ENCODE measurements around the gene PLA2G15. TPM values are rescaled to one million over a fixed set of nuclear protein-coding genes. Genes with fewer than 3 reads are reported as not detected.

The PLA2G15 gene
- total RNA-seq, 1 donor from 2014 or later, result 26.8 TPM

DNA sequence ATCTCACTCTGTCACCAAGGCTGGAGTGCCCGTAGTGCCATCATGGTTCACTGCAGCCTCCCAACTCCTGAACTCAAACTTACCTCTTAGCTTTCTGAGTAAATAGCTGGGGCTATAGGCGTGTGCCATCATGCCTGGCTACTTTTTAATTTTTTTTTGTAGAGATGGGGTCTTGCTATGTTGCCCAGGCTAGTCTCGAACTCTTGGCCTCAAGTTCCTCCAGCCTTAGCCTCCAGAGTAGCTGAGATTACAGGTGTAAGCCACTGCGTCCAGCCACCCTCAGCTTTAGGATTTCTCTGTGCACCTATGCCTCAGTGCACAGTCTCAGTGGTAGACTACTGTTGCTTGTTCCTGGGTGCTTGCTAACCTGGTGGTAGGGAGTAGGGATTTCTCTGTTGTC, 24.6 kb downstream of the PLA2G15 start:
- no peaks in the 10 kb centered on the region for H3K9me3 Mint-ChIP-seq (ENCODE audit: unreplicated experiment)
- Histone ChIP-seq H3K79me2 (ENCODE audit: insufficient read depth, low read length) (peaks cover 98% of the 10 kb centered on the region), H3K4me2 (ENCODE audit: low read length) (no peak overlapping the region), H3K27ac (ENCODE audit: low read depth, low read length) (no peak overlapping the region), H4K20me1 (ENCODE audit: insufficient read depth, low read length) (peaks cover 81% of the 10 kb centered on the region), H3K9me3 (ENCODE audit: insufficient read depth, low read depth, low read length) (no peaks in the 10 kb centered on the region), H3K4me1 (ENCODE audit: insufficient read depth, low read length) (peaks cover 8% of the 10 kb centered on the region), H3K9ac (ENCODE audit: low read length) (no peak overlapping the region), H3K36me3 (ENCODE audit: insufficient read depth, low read length) (peaks cover 6% of the 10 kb centered on the region), H3K27me3 (ENCODE audit: insufficient read depth, low read length) (no peaks in the 10 kb centered on the region), H2AFZ (ENCODE audit: low read depth, low read length) (no peak overlapping the region), H3K4me3 (ENCODE audit: insufficient read depth, low read depth, low read length) (no peak overlapping the region)
- H3K27me3 Mint-ChIP-seq (ENCODE audit: low read depth, unreplicated experiment), result no peaks in the 10 kb centered on the region
- no peak for TF ChIP-seq EZH2 (IDR thresholded peaks at IDR 0.05; ENCODE audit: insufficient read depth, low read length)
- TF ChIP-seq, protein P1, sequence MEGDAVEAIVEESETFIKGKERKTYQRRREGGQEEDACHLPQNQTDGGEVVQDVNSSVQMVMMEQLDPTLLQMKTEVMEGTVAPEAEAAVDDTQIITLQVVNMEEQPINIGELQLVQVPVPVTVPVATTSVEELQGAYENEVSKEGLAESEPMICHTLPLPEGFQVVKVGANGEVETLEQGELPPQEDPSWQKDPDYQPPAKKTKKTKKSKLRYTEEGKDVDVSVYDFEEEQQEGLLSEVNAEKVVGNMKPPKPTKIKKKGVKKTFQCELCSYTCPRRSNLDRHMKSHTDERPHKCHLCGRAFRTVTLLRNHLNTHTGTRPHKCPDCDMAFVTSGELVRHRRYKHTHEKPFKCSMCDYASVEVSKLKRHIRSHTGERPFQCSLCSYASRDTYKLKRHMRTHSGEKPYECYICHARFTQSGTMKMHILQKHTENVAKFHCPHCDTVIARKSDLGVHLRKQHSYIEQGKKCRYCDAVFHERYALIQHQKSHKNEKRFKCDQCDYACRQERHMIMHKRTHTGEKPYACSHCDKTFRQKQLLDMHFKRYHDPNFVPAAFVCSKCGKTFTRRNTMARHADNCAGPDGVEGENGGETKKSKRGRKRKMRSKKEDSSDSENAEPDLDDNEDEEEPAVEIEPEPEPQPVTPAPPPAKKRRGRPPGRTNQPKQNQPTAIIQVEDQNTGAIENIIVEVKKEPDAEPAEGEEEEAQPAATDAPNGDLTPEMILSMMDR (IDR thresholded peaks at IDR 0.05; ENCODE audit: insufficient read depth, low read depth, low read length), result no peak
- no peak for FAIRE-seq
- H3K36me3 Mint-ChIP-seq (ENCODE audit: low read depth, unreplicated experiment), result peaks cover 13% of the 10 kb centered on the region
- H3K27ac Mint-ChIP-seq (ENCODE audit: unreplicated experiment), result no peak overlapping the region
- H3K4me3 Mint-ChIP-seq (ENCODE audit: unreplicated experiment), result no peak overlapping the region
- no peak for DNase-seq (ENCODE audit: low read depth)
- peaks cover 19% of the 10 kb centered on the region for H3K4me1 Mint-ChIP-seq (ENCODE audit: low read depth, unreplicated experiment)

DNA sequence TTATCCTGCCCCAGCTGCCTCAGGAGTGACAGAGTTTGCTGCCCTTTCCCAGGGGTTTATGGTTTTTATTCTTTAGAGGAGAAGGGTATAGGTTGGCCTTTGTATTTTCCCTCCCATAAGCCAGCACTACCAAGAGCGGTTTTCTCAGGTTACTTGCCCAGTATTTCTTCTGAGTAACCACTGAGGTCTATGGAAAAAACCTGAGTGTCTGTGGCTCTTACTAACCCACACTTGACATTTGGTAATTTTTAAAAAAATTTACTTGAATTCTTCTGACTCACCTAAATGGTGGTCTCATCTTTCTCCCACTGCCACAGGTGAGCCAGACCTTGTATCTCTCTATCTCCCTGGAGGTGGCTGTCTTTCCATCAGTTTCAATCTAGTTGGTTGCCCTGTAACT, 25.2 kb downstream of the PLA2G15 start:
- TF ChIP-seq EZH2 (IDR thresholded peaks at IDR 0.05; ENCODE audit: insufficient read depth, low read length), result no peak
- TF ChIP-seq, protein P1 (IDR thresholded peaks at IDR 0.05; ENCODE audit: insufficient read depth, low read depth, low read length), result no peak
- Mint-ChIP-seq H3K4me1 (ENCODE audit: low read depth, unreplicated experiment) (peaks cover 19% of the 10 kb centered on the region), H3K36me3 (ENCODE audit: low read depth, unreplicated experiment) (peaks cover 13% of the 10 kb centered on the region), H3K4me3 (ENCODE audit: unreplicated experiment) (no peak overlapping the region), H3K27me3 (ENCODE audit: low read depth, unreplicated experiment) (no peaks in the 10 kb centered on the region), H3K27ac (ENCODE audit: unreplicated experiment) (no peak overlapping the region), H3K9me3 (ENCODE audit: unreplicated experiment) (no peaks in the 10 kb centered on the region)
- no peak for DNase-seq (ENCODE audit: low read depth)
- no peak overlapping the region for H3K4me2 ChIP-seq (ENCODE audit: low read length)
- peaks cover 6% of the 10 kb centered on the region for H3K36me3 ChIP-seq (ENCODE audit: insufficient read depth, low read length)
- no peak overlapping the region for H3K27ac ChIP-seq (ENCODE audit: low read depth, low read length)
- no peak overlapping the region for H3K4me3 ChIP-seq (ENCODE audit: insufficient read depth, low read depth, low read length)
- H3K9me3 ChIP-seq (ENCODE audit: insufficient read depth, low read depth, low read length), result no peaks in the 10 kb centered on the region
- H3K27me3 ChIP-seq (ENCODE audit: insufficient read depth, low read length), result no peaks in the 10 kb centered on the region
- peaks cover 96% of the 10 kb centered on the region for H3K79me2 ChIP-seq (ENCODE audit: insufficient read depth, low read length)
- no peak for FAIRE-seq
- no peak overlapping the region for H2AFZ ChIP-seq (ENCODE audit: low read depth, low read length)
- H3K4me1 ChIP-seq (ENCODE audit: insufficient read depth, low read length), result peaks cover 7% of the 10 kb centered on the region
- H4K20me1 ChIP-seq (ENCODE audit: insufficient read depth, low read length), result peaks cover 82% of the 10 kb centered on the region
- no peak overlapping the region for H3K9ac ChIP-seq (ENCODE audit: low read length)

DNA sequence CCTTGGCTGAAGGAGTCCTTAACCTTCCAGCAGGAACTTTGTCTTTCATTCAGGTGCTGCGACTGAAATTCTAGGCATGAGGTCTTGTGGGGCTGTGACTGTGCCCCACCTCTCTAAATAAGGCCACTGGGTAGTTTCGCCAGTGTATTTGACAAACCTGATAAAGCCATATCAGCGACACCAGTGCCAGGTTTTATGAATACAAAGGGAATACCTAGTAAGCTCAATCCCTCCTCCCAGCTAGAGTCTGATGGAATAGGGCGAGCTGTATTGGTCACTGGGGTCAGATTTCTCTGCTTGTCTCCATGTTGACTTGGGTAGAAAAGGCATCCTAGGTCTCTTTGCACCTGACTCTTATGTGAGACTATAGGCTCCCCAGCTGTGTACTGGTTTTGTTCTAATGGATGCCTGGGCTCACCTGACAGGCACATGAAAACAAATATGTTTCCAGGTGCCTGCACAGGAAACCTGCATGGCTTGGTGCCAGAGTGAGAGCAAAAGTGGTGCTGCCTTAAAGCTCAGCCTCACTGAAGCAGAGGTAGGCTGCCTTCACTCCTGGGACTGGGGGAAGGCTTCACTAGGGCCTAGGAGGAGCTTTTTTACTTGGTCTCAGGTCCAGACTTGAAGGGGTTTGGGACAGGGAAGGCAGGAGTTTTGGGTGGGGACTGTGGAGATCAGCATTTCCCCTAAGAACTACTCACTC, 27.5 kb downstream of the PLA2G15 start:
- Histone ChIP-seq H3K27me3 (ENCODE audit: insufficient read depth, low read length) (no peaks in the 10 kb centered on the region), H3K4me3 (ENCODE audit: insufficient read depth, low read depth, low read length) (no peak overlapping the region), H3K9ac (ENCODE audit: low read length) (no peak overlapping the region), H3K9me3 (ENCODE audit: insufficient read depth, low read depth, low read length) (no peaks in the 10 kb centered on the region), H2AFZ (ENCODE audit: low read depth, low read length) (no peak overlapping the region), H3K4me1 (ENCODE audit: insufficient read depth, low read length) (peaks cover 3% of the 10 kb centered on the region), H3K27ac (ENCODE audit: low read depth, low read length) (no peak overlapping the region), H4K20me1 (ENCODE audit: insufficient read depth, low read length) (peaks cover 81% of the 10 kb centered on the region), H3K79me2 (ENCODE audit: insufficient read depth, low read length) (peaks cover 83% of the 10 kb centered on the region), H3K4me2 (ENCODE audit: low read length) (no peak overlapping the region), H3K36me3 (ENCODE audit: insufficient read depth, low read length) (peaks cover 6% of the 10 kb centered on the region)
- peaks cover 13% of the 10 kb centered on the region for H3K36me3 Mint-ChIP-seq (ENCODE audit: low read depth, unreplicated experiment)
- H3K9me3 Mint-ChIP-seq (ENCODE audit: unreplicated experiment), result no peaks in the 10 kb centered on the region
- TF ChIP-seq, protein P1 (IDR thresholded peaks at IDR 0.05; ENCODE audit: insufficient read depth, low read depth, low read length), result no peak
- no peak for TF ChIP-seq EZH2 (IDR thresholded peaks at IDR 0.05; ENCODE audit: insufficient read depth, low read length)
- no peaks in the 10 kb centered on the region for H3K27me3 Mint-ChIP-seq (ENCODE audit: low read depth, unreplicated experiment)
- peaks cover 23% of the 10 kb centered on the region for H3K4me1 Mint-ChIP-seq (ENCODE audit: low read depth, unreplicated experiment)
- FAIRE-seq (no peak), DNase-seq (ENCODE audit: low read depth) (no peak)
- no peak overlapping the region for H3K27ac Mint-ChIP-seq (ENCODE audit: unreplicated experiment)
- no peak overlapping the region for H3K4me3 Mint-ChIP-seq (ENCODE audit: unreplicated experiment)
